HG02623 (cell line): ENCODE data around the gene ABR.

ENCODE experiments used
- ATAC-seq: cut with Tn5 transposase; IDR thresholded peaks from one replicate; pipeline ENCODE4 v1.9.1; 2021; ENCODE audit warnings: moderate library complexity; ENCODE audit not compliant: unreplicated experiment

ABR gene

GRCh38 chr17:1035546-1036170, 144.1 kb downstream of the ABR start:
- no peak for ATAC-seq

GRCh38 chr17:1034652-1035210, 145.1 kb downstream of the ABR start:
- no peak for ATAC-seq

- ATAC-seq: no peak
Measured at GRCh38 chr17:1033503-1033902, 146.3 kb downstream of the ABR start.

- no peak for ATAC-seq
Measured at GRCh38 chr17:1032391-1032790, 147.4 kb downstream of the ABR start.

GRCh38 chr17:1031711-1032110, 148.1 kb downstream of the ABR start:
- ATAC-seq: no peak

- no peak for ATAC-seq
Measured at GRCh38 chr17:1030684-1031532, 148.9 kb downstream of the ABR start.

GRCh38 chr17:1029922-1030644, 149.7 kb downstream of the ABR start:
- no peak for ATAC-seq

GRCh38 chr17:1029196-1029921, 150.4 kb downstream of the ABR start:
- ATAC-seq: no peak

GRCh38 chr17:1027044-1027443, 152.7 kb downstream of the ABR start:
- ATAC-seq: no peak

GRCh38 chr17:1026599-1026975, 153.2 kb downstream of the ABR start:
- ATAC-seq: no peak

- no peak for ATAC-seq
Measured at GRCh38 chr17:1025733-1026598, 153.8 kb downstream of the ABR start.

- no peak for ATAC-seq
Measured at GRCh38 chr17:1024076-1024475, 155.7 kb downstream of the ABR start.

GRCh38 chr17:1022278-1023024, 157.3 kb downstream of the ABR start:
- no peak for ATAC-seq

GRCh38 chr17:1021147-1021546, 158.6 kb downstream of the ABR start:
- ATAC-seq: no peak

- ATAC-seq: no peak
Measured at GRCh38 chr17:1019451-1019850, 160.3 kb downstream of the ABR start.

GRCh38 chr17:1018547-1018946, 161.2 kb downstream of the ABR start:
- ATAC-seq: no peak

GRCh38 chr17:1013729-1014090, 166.1 kb downstream of the ABR start:
- ATAC-seq: no peak

- no peak for ATAC-seq
Measured at GRCh38 chr17:1012823-1013728, 166.7 kb downstream of the ABR start.
